ENCODE measurements around the gene BUD31. TPM values are rescaled to one million over a fixed set of nuclear protein-coding genes. Genes with fewer than 3 reads are reported as not detected.
"Not testable (repeated sequence)": the region's sequence is repeated elsewhere in the genome, so short reads cannot be mapped to it uniquely, and the experiment has no call there.

BUD31 gene
- total RNA-seq, 4 donors from 2014 or later, result 50.3 to 71.4 (median 60.3) TPM

DNA sequence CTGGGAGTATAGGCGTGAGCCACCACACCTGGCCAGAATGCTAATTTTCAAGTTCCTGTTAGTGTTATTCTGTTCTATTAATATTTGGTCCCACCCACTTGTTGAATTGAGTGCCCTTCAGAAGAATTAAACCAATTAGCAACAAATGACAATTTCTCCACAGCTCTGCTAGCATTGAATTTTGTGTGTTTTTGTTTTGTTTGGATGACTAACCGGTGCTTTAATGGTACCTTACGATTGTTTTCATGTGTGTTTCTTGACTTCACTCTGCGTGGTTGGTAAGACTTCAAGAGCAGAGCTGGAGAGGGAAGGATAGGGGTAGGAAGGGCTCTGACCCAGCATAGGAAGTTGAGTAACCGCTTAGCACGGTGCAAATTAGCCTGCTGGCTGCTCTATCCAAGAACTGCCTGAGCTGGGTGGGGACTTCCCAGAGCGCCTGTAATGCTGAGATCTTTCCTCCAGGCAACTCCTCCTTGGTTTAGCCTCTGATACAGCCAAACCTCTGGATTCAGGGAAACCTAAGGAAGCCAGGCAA, 29.7 kb upstream of the BUD31 start:
- Histone ChIP-seq H3K4me3 (peak overlapping the region; percentile 31), H3K27ac (peak overlapping the region; percentile 69), H3K9me3 (no peaks in the 10 kb centered on the region), H3K4me1 (peaks cover 60% of the 10 kb centered on the region), H3K36me3 (peaks cover 8% of the 10 kb centered on the region), H3K27me3 (no peaks in the 10 kb centered on the region)
- DNase-seq (ENCODE audit: low spot score in 2 of 2), result peak in 1 of 2 donors; percentile 86
- TF ChIP-seq, protein P1, sequence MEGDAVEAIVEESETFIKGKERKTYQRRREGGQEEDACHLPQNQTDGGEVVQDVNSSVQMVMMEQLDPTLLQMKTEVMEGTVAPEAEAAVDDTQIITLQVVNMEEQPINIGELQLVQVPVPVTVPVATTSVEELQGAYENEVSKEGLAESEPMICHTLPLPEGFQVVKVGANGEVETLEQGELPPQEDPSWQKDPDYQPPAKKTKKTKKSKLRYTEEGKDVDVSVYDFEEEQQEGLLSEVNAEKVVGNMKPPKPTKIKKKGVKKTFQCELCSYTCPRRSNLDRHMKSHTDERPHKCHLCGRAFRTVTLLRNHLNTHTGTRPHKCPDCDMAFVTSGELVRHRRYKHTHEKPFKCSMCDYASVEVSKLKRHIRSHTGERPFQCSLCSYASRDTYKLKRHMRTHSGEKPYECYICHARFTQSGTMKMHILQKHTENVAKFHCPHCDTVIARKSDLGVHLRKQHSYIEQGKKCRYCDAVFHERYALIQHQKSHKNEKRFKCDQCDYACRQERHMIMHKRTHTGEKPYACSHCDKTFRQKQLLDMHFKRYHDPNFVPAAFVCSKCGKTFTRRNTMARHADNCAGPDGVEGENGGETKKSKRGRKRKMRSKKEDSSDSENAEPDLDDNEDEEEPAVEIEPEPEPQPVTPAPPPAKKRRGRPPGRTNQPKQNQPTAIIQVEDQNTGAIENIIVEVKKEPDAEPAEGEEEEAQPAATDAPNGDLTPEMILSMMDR (IDR thresholded peaks at IDR 0.05), result no peak
- 8% methylated on average over 7 of the region's 7 CpGs for WGBS

DNA sequence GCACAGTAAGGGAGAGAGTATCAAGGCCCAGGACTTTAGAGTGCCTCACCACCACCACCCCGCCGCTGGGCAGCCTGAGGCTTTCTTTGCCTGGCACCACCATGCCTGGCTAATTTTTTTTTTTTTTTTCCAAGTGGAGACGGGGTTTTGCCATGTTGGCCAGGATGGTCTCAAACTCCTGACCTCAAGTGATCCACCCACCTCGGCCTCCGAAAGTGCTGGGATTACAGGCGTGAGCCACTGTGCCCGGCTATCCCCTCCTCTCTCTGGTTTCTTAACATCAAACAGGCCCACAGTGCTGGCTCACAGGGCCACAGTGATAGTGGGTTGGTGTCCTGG, 29.1 kb upstream of the BUD31 start:
- not testable (repeated sequence) for DNase-seq (ENCODE audit: low spot score in 2 of 2); H3K36me3 ChIP-seq; H3K27me3 ChIP-seq; H3K9me3 ChIP-seq
- H3K4me1 ChIP-seq, result peaks cover 54% of the 10 kb centered on the region
- peak overlapping the region; percentile 69 for H3K27ac ChIP-seq
- WGBS, result 24% methylated on average over 7 of the region's 7 CpGs
- H3K4me3 ChIP-seq, result peak overlapping the region; percentile 31

DNA sequence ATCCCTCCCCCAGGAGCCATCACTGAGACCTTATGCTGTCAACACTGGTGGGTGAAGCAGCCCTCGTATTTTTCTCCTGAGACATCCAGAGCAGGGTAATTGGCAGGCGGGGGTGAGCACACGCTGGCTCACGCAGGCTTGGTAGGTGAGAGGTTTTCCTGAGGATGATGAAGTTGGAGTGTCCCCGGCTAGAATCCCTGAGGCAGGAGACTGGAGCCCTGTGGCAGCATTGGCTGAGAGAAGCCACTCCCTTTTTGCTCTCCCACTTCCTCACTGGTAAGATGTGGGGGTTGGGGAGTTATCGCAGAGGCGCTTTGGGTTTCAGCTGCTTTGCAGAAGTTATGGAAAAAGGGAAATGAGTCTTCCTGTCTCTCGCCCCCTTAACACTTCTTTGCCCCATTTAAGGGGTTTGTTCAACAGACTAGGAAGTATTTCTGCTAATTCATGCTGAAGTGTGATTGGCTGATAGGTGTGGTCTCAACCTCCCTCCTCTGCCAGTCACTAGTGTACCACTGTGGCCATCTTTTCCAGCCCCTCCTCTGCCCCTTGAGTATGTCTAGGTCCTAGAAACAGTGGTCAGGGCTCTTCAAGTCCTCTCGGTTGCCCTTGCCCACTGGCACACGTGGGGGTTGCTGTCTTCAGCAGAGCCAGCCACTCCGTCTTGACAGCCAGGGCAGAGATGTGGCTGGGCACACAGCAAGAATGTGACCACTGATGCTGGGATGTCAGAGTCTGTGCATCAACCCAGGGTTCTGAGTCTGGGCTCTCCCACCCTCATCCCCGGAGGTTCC, 28.5 kb upstream of the BUD31 start:
- no peak for TF ChIP-seq POLR2AphosphoS5 (IDR thresholded peaks at IDR 0.05)
- Histone ChIP-seq H3K4me3 (peak overlapping the region; percentile 31), H3K27ac (peak overlapping the region; percentile 69), H3K4me1 (peaks cover 49% of the 10 kb centered on the region), H3K9me3 (no peaks in the 10 kb centered on the region), H3K36me3 (peaks cover 8% of the 10 kb centered on the region), H3K27me3 (no peaks in the 10 kb centered on the region)
- no peak for DNase-seq (ENCODE audit: low spot score in 2 of 2)
- 36% methylated on average over 10 of the region's 12 CpGs for WGBS

- H3K4me3 ChIP-seq, result peak overlapping the region; percentile 31
- H3K4me1 ChIP-seq, result peaks cover 41% of the 10 kb centered on the region
- H3K9me3 ChIP-seq, result no peaks in the 10 kb centered on the region
- WGBS, result 57% methylated on average over 9 of the region's 16 CpGs
- peaks cover 15% of the 10 kb centered on the region for H3K36me3 ChIP-seq
- no peak for TF ChIP-seq POLR2AphosphoS5 (IDR thresholded peaks at IDR 0.05)
- DNase-seq (ENCODE audit: low spot score in 2 of 2), result no peak
- peak overlapping the region; percentile 69 for H3K27ac ChIP-seq
- H3K27me3 ChIP-seq, result no peaks in the 10 kb centered on the region
Observed at GRCh38 chr7:99380823-99381663, 27.7 kb upstream of the BUD31 start.

DNA sequence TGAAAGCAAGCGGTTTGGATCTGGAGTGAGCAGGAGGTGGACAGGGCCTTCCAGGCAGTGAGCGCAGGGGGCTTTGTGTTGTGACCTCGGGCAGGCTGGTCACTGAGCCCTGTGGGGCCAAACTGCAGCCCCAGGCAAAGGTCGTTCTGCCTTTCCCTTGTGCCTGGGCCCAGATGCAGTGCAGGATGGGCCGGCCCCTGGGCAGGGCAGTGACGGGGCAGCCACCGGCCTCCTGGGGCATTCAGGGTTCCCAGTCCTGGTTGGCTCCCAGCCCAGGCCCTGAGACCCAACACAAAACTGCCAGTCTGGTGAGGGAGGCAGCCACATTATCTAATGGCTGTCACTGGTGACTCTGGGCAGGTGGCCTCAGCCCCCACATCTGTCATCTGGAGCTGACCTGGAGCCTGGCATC, 27.1 kb upstream of the BUD31 start:
- Histone ChIP-seq H3K36me3 (peaks cover 21% of the 10 kb centered on the region), H3K9me3 (no peaks in the 10 kb centered on the region), H3K27ac (no peak overlapping the region), H3K4me1 (peaks cover 39% of the 10 kb centered on the region), H3K4me3 (no peak overlapping the region), H3K27me3 (no peaks in the 10 kb centered on the region)
- DNase-seq (ENCODE audit: low spot score in 2 of 2), result no peak
- TF ChIP-seq POLR2AphosphoS5 (IDR thresholded peaks at IDR 0.05), result no peak
- no peak for TF ChIP-seq POLR2A (IDR thresholded peaks at IDR 0.05)
- TF ChIP-seq, protein P1 (IDR thresholded peaks at IDR 0.05), result no peak
- TF ChIP-seq EP300 (IDR thresholded peaks at IDR 0.05), result no peak
- 78% methylated on average over 4 of the region's 7 CpGs for WGBS

- peaks cover 30% of the 10 kb centered on the region for H3K36me3 ChIP-seq
- peaks cover 37% of the 10 kb centered on the region for H3K4me1 ChIP-seq
- H3K27me3 ChIP-seq, result no peaks in the 10 kb centered on the region
- no peak for TF ChIP-seq EP300 (IDR thresholded peaks at IDR 0.05)
- TF ChIP-seq POLR2A (IDR thresholded peaks at IDR 0.05), result no peak
- no peak for TF ChIP-seq POLR2AphosphoS5 (IDR thresholded peaks at IDR 0.05)
- H3K27ac ChIP-seq, result no peak overlapping the region
- no peak overlapping the region for H3K4me3 ChIP-seq
- DNase-seq (ENCODE audit: low spot score in 2 of 2), result no peak
- WGBS, result 94% methylated on average over 10 of the region's 10 CpGs
- no peaks in the 10 kb centered on the region for H3K9me3 ChIP-seq
Observed at GRCh38 chr7:99383203-99383602, 25.6 kb upstream of the BUD31 start.

GRCh38 chr7:99383791-99384370, 24.9 kb upstream of the BUD31 start:
- no peak for DNase-seq (ENCODE audit: low spot score in 2 of 2)
- H3K9me3 ChIP-seq, result no peaks in the 10 kb centered on the region
- H3K27me3 ChIP-seq, result no peaks in the 10 kb centered on the region
- peaks cover 35% of the 10 kb centered on the region for H3K36me3 ChIP-seq
- 93% methylated on average over 10 of the region's 13 CpGs for WGBS
- no peak overlapping the region for H3K4me3 ChIP-seq
- TF ChIP-seq EP300 (IDR thresholded peaks at IDR 0.05) (no peak), POLR2A (IDR thresholded peaks at IDR 0.05) (no peak), POLR2AphosphoS5 (IDR thresholded peaks at IDR 0.05) (no peak)
- TF ChIP-seq, protein P1 (IDR thresholded peaks at IDR 0.05), result no peak
- H3K4me1 ChIP-seq, result peaks cover 30% of the 10 kb centered on the region
- no peak overlapping the region for H3K27ac ChIP-seq
